ENCODE results near the gene MAP6D1. TPM values are rescaled to one million over a fixed set of nuclear protein-coding genes. Genes with fewer than 3 reads are reported as not detected.
"Not testable (repeated sequence)": the region's sequence is repeated elsewhere in the genome, so short reads cannot be mapped to it uniquely, and the experiment has no call there.

Gene MAP6D1
- total and polyA plus RNA-seq, 12 donors, result 0.94 to 4.5 (median 2.4) TPM; not detected in 1

GRCh38 chr3:183794452-183794851 is 30.9 kb downstream of the MAP6D1 start:
- Histone ChIP-seq H3K4me1 (peaks cover 0 to 9% (median 0%) of the 10 kb centered on the region in 9 donors), H3K27ac (peak overlapping the region in 2 of 10 donors; percentile 14 to 23), H3K27me3 (no peaks in the 10 kb centered on the region), H3K36me3 (peaks cover 0 to 97% (median 36%) of the 10 kb centered on the region in 9 donors), H3K9me3 (no peaks in the 10 kb centered on the region), H3K4me3 (no peak overlapping the region)
- DNase-seq, result no peak
- 62 to 74% methylated on average over 4 of the region's 4 CpGs for WGBS, 2 donors
- intact Hi-C loops (cut with DNase I), result no loop called here
- TF ChIP-seq CTCF (IDR thresholded peaks at IDR 0.05), result no peak
- peak in 5 of 8 donors; percentile 31 to 78 (median 62) for ATAC-seq

DNA sequence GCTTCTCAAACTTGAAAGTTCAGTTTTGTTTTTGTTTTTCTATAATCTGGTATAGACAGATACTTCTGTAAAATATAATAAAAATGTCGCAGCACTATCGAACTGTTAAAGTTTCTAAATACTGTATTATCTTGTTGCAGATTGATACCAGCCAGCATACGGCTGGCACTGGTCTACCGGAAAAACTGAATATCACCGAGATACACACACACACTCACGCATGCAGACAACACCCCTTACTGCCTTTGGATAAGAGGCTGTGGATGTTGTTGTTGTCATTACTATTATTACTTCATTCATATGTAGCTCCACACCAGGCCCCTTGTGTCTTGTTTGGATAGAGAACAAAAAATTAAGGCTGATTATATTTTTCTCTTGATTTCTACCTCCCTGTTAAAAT is 32.4 kb downstream of the MAP6D1 start:
- H3K4me1 ChIP-seq, result peaks cover 0 to 9% (median 0%) of the 10 kb centered on the region in 9 donors
- no peaks in the 10 kb centered on the region for H3K9me3 ChIP-seq
- no peaks in the 10 kb centered on the region for H3K27me3 ChIP-seq
- no peak overlapping the region for H3K4me3 ChIP-seq
- no peak for ATAC-seq
- H3K27ac ChIP-seq, result no peak overlapping the region
- WGBS, 2 donors, result 88 to 92% methylated on average over 6 of the region's 6 CpGs
- intact Hi-C loops (cut with DNase I), result no loop called here
- H3K36me3 ChIP-seq, result peaks cover 0 to 97% (median 31%) of the 10 kb centered on the region in 9 donors
- no peak for TF ChIP-seq CTCF (IDR thresholded peaks at IDR 0.05)
- DNase-seq, result no peak

DNA sequence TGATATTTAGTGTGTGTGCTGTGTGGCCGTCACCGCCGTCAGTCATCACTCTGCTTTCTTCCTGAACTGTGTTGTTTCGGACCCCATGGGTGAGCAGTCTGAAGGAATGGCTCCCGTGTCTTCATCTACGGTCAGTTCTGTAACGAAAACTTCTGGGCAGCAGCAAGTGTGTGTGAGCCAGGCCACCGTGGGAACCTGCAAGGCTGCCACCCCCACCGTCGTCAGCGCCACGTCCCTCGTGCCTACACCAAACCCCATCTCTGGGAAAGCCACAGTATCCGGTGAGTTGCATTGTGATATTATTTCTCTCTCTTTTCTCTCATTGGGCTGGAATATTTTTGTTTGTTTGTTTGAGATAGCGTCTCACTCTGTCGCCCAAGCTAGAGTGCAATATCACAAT is 34.7 kb downstream of the MAP6D1 start:
- no peak for ATAC-seq
- no peak overlapping the region for H3K27ac ChIP-seq
- H3K4me3 ChIP-seq, result no peak overlapping the region
- H3K4me1 ChIP-seq, result peaks cover 0 to 9% (median 0%) of the 10 kb centered on the region in 9 donors
- peaks cover 0 to 97% (median 49%) of the 10 kb centered on the region in 9 donors for H3K36me3 ChIP-seq
- no peaks in the 10 kb centered on the region for H3K27me3 ChIP-seq
- intact Hi-C loops (cut with DNase I), result no loop called here
- DNase-seq, result no peak
- no peak for TF ChIP-seq CTCF (IDR thresholded peaks at IDR 0.05)
- WGBS, 2 donors, result 94% methylated on average over 16 of the region's 16 CpGs
- no peaks in the 10 kb centered on the region for H3K9me3 ChIP-seq

- no peak for ATAC-seq
- WGBS, 2 donors, result 94 to 96% methylated on average over 4 of the region's 4 CpGs
- DNase-seq, result no peak
- Histone ChIP-seq H3K4me1 (peaks cover 0 to 7% (median 0%) of the 10 kb centered on the region in 9 donors), H3K27me3 (no peaks in the 10 kb centered on the region), H3K27ac (no peak overlapping the region), H3K9me3 (no peaks in the 10 kb centered on the region), H3K4me3 (no peak overlapping the region), H3K36me3 (peaks cover 0 to 99% (median 52%) of the 10 kb centered on the region in 9 donors)
- intact Hi-C loops (cut with DNase I), result no loop called here
- TF ChIP-seq CTCF (IDR thresholded peaks at IDR 0.05), result no peak
Observed at GRCh38 chr3:183789826-183790225, 35.6 kb downstream of the MAP6D1 start.

DNA sequence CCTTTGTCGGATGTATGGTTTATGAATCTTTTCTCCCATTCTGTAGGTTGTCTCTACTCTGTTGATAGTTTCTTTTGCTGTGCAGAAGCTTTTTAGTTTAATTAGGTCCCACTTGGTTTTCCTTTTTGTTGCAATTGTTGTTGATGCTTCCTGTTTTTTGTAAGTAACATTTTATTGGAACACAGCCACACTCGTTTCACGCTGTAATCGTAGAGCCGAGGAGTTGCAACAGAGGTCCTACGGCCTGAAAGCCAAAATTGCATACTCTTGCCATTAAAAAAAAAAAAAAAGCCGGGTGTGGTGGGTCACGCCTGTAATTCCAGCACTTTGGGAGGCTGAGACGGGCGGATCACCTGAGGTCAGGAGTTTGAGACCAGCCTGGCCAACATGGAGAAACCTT is 40.9 kb downstream of the MAP6D1 start:
- H3K4me3 ChIP-seq; H3K9me3 ChIP-seq; intact Hi-C loops (cut with DNase I); ATAC-seq; DNase-seq; H3K27me3 ChIP-seq: not testable (repeated sequence)
- H3K36me3 ChIP-seq, result peaks cover 0 to 99% (median 44%) of the 10 kb centered on the region in 9 donors
- peaks cover 0 to 35% (median 8%) of the 10 kb centered on the region in 9 donors for H3K4me1 ChIP-seq
- peak overlapping the region in 1 of 10 donors; percentile 76 for H3K27ac ChIP-seq
- 77 to 80% methylated on average over 10 of the region's 10 CpGs for WGBS, 2 donors
